Fibroblast of skin of abdomen (primary cell): Measurements from ENCODE around the gene VWA3B.
"Not testable (repeated sequence)": the region's sequence is repeated elsewhere in the genome, so short reads cannot be mapped to it uniquely, and the experiment has no call there.

ENCODE experiments used
- DNase-seq: peaks from one replicate; pipeline ENCODE4 v3.0.0-alpha.2; 2013

VWA3B gene

GRCh38 chr2:98085649-98086048 lies 1.3 kb upstream of the VWA3B start:
- DNase-seq = no peak

GRCh38 chr2:98087447-98088020 lies 567 bp downstream of the VWA3B start:
- DNase-seq = no peak

- DNase-seq = no peak
These were observed 1.3 kb downstream of the VWA3B start for GRCh38 chr2:98088261-98088660.

GRCh38 chr2:98089941-98090340 lies 3.0 kb downstream of the VWA3B start:
- DNase-seq = no peak

GRCh38 chr2:98090951-98091350 lies 4.0 kb downstream of the VWA3B start:
- no peak for DNase-seq

- no peak for DNase-seq
These were observed 4.8 kb downstream of the VWA3B start for GRCh38 chr2:98091738-98092137.

- DNase-seq = no peak
These were observed 6.2 kb downstream of the VWA3B start for GRCh38 chr2:98093146-98093545.

GRCh38 chr2:98093611-98094010 lies 6.6 kb downstream of the VWA3B start:
- DNase-seq = no peak

GRCh38 chr2:98099939-98100743 lies 13.2 kb downstream of the VWA3B start:
- DNase-seq = no peak

- DNase-seq = not testable (repeated sequence)
These were observed 15.3 kb downstream of the VWA3B start for GRCh38 chr2:98102315-98102714.

- no peak for DNase-seq
These were observed 15.9 kb downstream of the VWA3B start for GRCh38 chr2:98102878-98103277.

GRCh38 chr2:98108110-98108509 lies 21.1 kb downstream of the VWA3B start:
- DNase-seq = no peak

- no peak for DNase-seq
These were observed 23.8 kb downstream of the VWA3B start for GRCh38 chr2:98110741-98111140.

- DNase-seq = no peak
These were observed 27.8 kb downstream of the VWA3B start for GRCh38 chr2:98114643-98115330.

GRCh38 chr2:98118161-98118560 lies 31.2 kb downstream of the VWA3B start:
- DNase-seq = peak; percentile 63

GRCh38 chr2:98118852-98119251 lies 31.9 kb downstream of the VWA3B start:
- no peak for DNase-seq

- DNase-seq = no peak
These were observed 34.2 kb downstream of the VWA3B start for GRCh38 chr2:98121149-98121548.

- no peak for DNase-seq
These were observed 35.6 kb downstream of the VWA3B start for GRCh38 chr2:98122524-98122923.

- no peak for DNase-seq
These were observed 36.3 kb downstream of the VWA3B start for GRCh38 chr2:98123286-98123685.

- peak; percentile 10 for DNase-seq
These were observed 39.1 kb downstream of the VWA3B start for GRCh38 chr2:98126061-98126460.

- DNase-seq = no peak
These were observed 40.4 kb downstream of the VWA3B start for GRCh38 chr2:98127229-98127989.

GRCh38 chr2:98128556-98129109 lies 41.7 kb downstream of the VWA3B start:
- DNase-seq = no peak

- not testable (repeated sequence) for DNase-seq
These were observed 43.1 kb downstream of the VWA3B start for GRCh38 chr2:98130073-98130472.
